ENCODE measurements around the gene NCK2.

Gene NCK2

DNA sequence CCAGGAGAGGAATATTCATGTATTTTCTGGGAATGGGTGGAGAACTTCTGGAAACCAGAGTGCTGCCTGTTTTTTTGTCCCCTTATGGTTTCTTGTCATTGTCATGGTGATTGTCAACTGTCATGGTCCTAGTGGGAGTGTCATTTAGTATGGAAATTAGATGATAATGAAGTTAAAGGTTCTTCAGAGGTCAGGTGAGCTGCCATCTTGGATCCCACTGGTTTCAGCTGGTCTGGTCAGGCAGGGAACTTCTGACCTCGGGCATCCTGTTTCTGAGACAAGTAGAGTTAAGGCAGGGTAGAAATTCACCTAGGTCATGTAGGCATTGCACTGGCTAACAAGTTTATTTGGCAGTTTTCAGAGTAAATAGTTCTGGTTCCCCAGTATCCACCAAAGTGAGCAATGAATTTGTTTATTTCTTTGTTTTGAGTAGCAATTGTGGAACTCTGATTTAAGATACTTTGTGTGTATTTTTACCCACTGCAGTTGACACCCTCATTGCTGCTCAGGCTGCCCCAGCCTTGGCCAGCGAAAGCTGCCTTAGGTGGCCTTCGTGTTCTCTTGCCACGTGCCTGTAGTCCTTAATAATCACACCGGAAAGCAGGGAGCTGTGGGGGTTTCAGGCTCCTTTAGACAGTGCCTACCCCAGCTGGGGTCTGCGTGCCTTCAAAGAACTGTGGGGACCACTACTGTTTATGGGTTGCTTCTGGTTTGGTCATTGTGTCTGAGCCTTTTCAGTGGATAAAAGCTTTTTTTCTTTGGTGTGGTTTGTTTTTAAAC, 48.7 kb downstream of the NCK2 start:
- no peak for DNase-seq (ENCODE audit: low read depth)

DNA sequence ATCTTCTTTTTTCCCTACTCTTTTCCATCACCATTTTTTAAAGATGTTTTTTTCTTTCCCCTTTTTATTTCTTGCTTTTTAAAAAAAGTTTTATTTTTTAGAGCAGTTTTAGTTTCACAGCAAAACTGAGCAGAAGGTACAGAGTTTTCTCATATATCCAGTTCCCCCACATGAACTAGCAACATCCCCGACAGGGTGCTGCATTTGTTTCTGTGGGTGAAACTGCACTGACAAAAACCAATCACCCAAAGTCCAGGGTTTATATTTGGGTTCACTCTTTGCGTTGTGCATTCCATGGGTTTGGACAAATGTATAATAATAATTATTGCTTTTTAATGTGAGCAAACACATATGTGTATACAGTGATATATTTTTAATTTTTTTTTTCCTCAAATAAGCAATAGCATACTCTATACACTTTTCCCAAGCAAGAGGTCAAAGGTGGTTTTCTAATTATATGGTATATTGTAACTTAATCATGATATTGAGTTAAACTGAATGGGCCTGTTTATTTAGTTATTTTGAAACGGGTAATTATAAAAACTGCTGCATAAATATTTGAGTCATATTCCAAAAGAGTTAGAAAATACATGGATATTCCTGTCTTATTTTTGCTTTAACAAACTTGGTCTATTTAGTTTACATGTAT, 50.3 kb downstream of the NCK2 start:
- no peak for DNase-seq (ENCODE audit: low read depth)

DNA sequence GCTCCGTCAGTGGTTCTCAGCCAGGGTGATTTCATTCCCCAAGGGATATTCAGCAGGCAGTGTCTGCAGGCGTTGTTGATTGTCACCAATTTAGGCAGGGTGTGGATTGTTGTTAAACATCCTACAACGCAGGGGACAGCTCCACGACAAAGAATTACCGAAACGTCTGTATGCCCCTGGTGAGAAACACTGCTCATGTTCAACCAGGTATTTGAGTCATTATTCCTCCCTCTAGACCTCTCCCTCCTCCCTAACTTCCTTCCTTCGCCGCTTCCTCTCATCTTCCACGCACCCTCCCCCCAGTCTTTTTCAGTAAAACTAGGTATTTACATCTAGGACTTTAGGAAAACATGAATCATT, 50.8 kb downstream of the NCK2 start:
- DNase-seq (ENCODE audit: low read depth) = no peak

DNA sequence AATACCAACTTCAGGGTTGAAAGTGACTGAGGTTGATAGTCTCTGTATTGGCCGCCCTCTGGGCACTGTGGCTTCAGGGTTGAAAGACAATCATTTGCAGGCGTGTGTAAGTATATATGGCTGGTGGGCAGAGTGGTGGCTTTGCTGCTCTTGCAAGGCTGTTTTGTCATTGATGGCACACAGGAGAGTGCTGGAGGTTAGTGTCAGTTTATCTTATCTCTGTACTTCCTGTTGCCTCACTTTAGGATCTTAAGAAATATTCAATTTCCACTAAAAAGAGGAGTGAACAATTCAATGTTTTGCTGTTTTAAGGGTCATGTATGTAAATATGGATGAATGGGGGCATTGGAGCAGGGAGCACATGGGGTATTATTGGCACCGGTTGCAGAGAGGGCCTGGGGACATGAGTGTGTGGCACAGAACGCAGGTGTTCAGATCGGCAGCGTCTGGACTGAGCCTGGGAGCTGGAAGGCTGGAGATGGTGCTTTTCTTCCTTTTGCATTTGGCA, 51.5 kb downstream of the NCK2 start:
- no peak for DNase-seq (ENCODE audit: low read depth)

DNA sequence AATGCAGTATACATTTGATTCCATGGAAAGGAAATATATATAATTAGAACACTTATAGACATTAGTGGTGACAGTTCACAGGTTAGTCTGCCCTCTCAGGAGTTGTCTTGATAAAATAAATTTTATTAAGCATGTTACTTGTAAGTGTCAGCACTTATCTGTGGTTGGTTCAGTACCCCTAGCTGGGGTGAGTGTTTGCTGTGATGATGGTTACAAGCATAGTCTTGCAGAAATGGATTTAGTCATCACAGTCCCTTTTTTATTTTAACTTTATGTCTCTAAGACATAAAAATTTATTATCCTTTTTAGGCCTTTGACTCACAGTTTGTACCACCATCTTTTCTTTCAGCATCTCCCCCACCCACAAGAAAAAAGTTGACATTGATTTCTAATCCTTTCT, 52.1 kb downstream of the NCK2 start:
- no peak for DNase-seq (ENCODE audit: low read depth)

DNA sequence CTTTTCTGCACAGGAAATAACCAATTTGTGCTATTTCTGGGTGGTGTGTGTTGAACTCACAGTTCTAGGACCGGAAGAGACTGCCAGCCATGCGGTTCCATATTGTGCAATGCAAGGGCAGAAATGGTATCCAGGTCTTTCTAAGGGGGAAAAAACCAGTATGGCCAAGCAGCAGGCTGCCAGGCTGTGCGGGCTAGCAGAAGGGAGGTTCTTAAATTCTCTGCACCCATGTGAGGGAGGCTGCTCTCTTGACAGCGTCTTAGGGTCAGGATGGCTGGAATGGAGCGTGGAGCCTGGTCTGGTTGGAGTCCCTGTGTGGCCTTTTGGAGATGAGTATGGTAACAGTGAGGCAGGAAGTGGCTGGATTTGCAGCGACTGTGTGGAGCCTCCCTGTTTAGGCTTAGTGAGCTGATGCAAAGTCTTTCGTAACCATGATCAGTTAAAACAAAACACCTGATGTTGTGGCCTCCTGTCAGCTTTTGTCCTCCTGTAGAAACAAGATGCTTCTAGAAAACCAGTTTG, 52.6 kb downstream of the NCK2 start:
- no peak for DNase-seq (ENCODE audit: low read depth)

DNA sequence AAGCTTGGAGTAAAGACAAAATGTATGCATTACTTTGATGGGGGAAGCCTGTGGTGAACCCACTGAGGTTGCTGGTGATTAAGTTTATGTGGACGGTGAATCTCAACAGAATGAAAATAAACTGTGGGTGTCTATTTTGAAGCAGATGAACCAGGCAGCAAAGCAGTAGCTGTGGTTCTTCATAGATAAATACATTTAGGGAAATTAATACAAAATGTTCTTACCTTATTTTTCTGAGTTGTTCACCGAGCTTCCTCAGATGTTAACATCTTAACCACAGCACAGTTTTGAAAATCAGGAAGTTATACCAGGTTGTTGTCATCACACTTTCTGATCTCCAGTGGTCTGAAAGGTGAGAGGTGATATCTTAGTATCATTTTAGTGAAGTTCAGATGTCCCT, 53.9 kb downstream of the NCK2 start:
- no peak for DNase-seq (ENCODE audit: low read depth)

DNA sequence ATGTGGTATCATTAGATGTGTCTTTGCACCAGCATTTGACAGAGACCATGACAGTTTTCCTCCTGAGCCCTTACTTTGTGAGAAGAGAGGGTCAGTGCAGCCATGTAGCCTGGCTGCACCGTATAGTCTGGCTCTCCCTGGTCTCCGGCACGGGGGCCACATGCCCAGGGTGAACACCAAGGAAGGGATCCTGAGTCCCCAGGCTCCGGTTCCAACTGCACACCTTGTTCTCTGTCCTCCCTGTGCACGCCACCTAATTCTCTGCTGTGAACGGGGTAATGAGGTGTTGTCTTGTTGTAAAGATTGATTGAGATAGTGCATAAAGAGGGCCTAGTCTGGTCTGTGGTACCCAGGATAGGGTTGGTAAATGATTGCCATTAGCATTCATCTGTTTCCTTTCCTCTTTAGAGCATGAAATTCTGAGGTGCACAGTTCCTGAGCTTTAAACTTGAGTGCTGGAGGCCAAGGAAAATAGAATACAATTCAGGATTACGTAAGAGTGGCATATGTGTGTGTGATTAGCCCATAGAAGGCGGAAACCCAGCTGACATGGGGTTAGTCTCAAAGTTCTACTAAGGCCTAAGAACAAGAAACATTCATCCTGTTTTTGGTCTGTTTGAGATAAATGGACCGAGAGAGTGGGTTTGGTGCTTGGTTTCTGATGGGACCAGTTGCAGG, 55.5 kb downstream of the NCK2 start:
- DNase-seq (ENCODE audit: low read depth) = no peak

DNA sequence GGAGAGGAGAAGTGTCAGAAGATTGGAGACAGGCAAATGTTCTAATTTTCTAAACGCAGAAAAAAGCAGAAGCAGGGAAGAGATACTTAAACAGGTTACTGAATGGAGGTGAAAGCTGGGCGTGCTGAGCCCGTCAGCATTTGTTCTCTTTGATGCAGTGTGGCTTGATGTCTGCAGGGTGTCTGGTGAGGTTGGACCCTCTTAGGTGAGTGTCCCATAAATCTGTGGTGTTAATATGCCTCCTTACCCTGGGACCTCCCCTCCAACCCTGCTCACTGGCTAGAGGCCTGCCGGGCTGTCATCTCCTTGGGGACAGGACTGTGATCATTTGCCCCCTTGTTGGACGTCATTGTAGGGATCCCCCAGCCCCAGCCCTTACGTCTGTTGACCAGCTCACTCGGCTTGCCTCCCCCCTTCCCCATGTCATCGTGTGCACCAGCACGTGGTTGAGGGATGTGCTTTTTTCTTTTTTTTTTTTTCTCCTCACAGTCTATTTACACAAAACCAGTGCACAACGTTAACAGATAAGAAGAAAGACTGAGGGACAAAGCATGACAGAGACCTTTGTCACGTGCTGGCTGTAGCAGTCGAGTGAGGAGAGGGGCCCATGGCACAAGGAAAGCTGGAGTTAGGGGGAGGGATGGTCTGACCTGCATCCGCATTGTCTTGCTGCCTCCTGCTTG, 56.4 kb downstream of the NCK2 start:
- DNase-seq (ENCODE audit: low read depth) = no peak

DNA sequence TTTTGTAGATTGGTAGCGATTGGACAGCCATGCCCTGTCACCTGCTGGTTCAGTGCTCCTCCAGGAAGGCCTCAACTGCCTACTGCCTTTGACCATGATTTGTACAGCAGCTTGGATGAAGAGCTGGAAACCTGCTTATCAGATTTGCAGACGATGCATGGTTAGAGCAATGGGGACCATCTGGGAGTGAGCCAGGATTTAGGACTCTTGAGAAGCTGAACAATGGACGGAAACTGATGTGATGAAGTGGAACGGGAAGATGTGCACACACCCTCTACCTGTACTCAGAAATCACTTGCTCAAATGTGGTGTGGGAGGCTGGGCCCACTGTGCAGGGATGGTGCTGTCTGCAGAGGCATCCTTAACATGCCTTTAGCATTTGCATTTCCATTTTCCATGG, 57.2 kb downstream of the NCK2 start:
- no peak for DNase-seq (ENCODE audit: low read depth)

DNA sequence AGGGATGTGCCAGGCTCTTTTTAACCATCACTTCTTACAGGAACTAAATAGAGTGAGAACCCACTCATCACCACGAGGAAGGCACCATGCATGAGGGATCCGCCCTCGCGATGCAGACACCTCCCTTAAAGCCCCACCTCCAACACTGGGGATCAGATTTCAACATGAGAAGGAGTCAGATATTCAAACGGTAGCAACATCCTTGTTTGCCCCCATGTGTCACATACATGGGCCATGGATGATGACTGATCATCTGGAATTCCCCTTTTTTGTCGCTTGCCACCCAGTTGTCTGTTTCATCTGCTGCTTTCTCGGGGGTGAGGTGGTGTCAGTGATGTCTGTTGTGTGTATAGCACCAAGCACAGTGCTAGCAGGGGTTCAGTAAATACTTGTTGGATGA, 57.9 kb downstream of the NCK2 start:
- no peak for DNase-seq (ENCODE audit: low read depth)

DNA sequence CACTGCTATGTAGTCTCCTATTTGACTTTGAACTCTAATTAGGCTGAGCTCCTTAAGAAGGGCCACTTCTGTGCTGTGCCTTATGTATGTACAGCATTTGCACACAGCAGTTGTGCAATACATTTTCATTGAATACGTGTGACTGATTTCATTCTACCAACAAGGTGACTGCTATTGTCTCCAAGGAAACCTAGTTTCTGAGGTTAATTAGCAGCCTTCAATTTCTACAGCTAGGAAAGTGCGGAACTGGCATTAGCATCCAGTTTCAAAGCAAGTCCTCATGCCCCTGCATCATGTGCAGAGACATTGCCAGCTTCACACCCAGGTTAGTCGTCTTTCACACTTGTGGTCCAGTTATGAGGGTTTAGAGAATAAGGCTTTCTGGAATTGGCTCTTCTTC, 58.6 kb downstream of the NCK2 start:
- no peak for DNase-seq (ENCODE audit: low read depth)

DNA sequence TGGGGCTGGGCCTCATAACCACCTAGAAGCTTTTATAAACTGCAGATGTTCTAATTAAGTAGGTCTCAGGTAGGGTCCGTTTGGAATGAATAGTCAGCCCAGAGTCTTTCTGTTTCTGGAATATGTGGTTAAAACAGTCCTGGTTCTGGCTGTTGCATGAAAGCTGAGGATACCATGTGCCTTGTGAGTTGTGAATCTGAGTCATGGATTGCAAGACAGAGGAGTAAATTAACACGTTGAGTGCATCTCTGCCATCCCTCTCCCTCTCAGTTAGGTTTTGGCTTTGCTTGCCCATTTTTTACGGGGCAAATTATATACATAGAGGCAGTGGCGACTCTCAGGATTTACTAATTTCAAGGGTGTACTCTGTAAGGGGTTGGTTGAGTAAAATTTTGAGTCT, 59.1 kb downstream of the NCK2 start:
- DNase-seq (ENCODE audit: low read depth) = no peak

DNA sequence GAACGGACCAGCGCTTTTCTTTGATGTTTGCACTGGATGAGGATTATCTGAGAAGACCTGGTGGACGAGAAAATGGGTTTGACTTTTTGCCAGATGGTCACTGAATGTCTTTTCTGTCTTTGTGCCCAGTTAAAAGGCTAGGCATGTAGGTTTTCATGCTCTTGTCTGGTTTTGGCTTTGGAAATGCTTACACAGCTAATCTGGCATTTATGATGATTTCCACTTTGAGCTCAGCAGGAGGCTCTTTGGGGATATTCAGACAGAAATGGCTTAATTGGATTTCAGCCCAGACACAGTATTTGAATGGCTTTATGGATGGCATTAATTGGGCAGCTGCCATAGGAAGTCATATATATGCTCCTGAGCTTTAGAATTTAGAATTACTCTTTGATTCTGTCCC, 59.6 kb downstream of the NCK2 start:
- DNase-seq (ENCODE audit: low read depth) = no peak

DNA sequence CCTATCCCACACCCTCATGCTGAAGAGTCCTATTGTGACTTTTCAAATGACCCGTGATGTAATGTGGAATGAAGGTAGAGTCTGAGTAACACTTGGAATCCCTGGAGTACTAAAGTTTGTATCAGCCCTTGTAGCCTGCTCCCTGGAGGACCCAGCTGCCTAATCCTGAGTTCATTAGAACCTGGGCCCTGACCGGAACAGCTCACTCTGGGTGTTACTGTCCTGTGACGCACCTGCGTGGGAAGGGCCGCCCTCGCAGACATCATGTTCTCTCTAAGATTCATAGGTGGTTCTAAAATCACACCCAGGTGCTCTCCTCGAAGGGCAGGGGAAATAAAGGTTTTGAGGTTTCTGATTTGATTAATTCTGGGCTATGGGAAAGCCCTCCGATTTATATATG, 62.3 kb downstream of the NCK2 start:
- DNase-seq (ENCODE audit: low read depth) = no peak

DNA sequence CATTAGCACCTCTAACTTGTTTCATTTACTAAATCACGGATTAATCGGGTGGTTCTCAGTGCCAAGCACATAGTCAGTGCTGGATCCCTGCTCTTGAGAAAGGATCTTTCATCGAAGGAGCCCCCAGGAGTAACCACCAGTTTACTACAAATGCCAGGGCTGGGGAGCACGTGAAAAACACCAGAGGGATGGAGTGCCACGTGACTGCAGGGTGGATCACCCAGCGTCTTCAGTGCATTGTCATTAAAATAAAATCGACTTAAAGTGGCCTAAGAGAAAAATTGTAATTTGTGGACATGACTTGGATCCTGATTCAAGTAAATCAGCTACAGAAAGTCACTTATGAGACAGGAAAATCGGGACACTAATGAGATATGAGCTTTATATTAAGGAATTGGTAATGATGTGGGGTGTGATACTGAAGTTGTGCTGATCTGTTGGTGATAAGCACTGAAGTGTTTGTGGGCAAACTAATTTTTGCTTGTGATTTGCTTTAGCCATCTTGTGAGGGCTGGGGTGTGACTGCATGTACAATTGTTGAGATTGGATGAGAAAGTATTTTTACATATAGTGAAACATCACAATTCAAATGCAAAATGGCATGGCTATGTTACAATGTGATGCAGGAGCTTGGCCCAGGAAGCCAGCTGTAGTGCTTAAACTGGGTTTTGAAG, 63.8 kb downstream of the NCK2 start:
- no peak for DNase-seq (ENCODE audit: low read depth)

DNA sequence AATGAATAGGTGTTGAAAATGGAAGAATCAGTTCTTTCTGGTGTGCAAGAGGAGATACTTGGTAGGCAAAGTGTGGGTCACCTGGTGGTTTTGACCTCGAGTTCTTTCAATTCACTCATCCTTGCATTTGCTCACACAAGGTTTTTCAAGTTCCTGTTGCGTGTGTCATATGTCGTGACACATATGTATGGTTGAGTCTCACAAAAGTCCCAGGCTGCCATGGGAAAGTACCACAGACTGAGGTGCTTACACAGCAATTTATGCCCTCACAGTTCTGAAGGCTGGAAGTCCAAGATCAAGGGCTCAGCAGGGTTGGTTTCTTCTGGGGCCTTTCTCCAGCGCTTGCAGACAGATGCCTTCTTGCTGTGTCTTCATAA, 64.4 kb downstream of the NCK2 start:
- DNase-seq (ENCODE audit: low read depth) = no peak

DNA sequence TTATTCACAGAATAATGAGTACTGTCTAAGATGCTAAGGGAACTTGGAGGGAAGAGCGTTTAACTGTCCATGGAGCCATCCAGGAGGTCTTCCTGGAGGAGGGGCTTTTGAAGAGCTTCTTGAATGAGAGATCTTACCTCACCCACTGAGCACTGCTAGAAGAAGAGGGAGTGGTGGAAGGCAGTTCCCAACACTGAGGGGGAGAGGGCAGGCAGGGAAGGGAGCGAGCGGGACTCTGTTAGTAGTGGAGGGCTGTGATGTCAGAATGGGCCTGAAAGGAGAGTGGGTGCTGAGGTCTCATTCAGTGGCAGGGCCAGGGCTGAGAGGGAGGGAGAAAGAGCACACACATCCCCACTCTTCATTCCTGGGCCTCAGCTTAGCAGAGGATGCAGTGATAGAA, 65.0 kb downstream of the NCK2 start:
- no peak for DNase-seq (ENCODE audit: low read depth)

DNA sequence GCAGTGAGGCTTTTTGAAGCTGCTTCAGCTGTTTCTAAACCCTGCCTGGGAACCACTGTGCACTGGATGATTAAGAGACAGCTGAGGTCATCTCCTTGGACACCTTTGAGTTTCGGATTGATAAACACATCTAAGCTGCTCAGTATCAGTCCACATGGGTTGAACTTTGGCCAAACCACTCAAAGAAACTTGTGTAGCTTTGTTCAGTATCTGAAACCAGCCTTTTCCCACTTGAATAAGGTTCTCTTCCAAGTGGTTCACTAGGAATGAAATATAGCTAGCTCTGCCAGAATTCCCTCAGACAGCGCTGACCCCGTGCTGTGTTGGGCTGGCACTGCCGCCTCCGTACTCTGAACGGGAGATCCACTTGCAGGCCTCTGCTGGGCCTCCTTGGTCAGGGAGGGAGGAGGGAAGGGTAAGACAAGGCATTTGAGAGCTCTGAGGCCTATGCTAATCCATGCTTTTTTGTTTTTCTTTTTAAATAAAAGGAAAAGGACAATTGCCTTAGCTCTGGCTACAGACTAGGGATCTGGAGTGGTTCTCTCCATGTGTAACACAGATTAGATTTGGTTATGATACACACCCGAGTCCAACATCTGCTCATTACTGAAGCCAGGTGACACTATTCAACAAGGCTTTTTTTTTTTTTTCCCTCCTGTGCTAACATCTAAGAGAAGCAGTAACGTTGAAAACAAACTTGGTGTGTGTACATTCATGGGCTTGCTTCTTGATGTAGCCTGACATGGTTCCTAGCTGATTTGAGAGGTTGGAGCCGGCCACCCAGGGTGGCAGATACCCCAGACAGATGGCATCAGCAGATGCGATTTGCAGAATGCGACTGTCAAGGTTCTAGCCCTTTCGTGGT, 67.7 kb downstream of the NCK2 start:
- no peak for DNase-seq (ENCODE audit: low read depth)

DNA sequence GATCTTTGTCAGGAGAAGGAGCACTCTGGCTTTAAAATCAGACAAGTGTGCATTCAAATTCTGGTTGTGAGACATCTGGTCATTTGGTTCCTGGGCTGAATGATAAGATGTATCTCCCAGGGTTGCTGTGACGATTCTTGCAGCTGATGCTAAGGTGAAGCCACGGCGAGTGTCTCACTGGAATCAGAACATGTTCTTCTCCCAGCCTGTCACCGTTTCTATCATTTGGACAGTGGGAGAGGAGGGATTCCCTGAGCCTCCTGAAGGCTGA, 68.3 kb downstream of the NCK2 start:
- no peak for DNase-seq (ENCODE audit: low read depth)

DNA sequence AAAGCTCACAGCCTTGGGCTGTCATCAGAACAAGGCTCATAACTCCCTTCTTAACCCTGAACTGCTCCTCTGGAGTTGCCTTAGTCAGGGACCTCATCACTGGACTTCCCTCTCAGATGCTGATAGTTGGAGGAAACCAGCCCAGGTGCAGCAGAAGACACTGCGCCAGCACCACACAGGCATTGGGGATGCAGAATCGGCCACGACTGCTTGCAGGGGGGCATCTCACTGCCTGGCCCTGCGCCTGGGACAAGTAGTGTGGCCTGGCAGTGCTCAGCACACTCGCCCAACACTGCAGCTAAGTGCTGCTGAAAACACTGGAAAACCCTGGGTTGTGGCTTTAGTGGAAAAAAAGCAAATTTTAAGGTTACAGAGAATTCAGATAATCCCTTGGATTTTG, 68.7 kb downstream of the NCK2 start:
- DNase-seq (ENCODE audit: low read depth) = no peak

Data from HS-5 (cell line).